Measurements from ENCODE around the gene ITGAE. TPM values are rescaled to one million over a fixed set of nuclear protein-coding genes. Genes with fewer than 3 reads are reported as not detected.

ITGAE gene
- total RNA-seq, 4 donors from 2014 or later: 16.1 to 29.5 (median 21.4) TPM

GRCh38 chr17:3817851-3818605, 17.0 kb upstream of the ITGAE start:
- peaks cover 49 to 100% (median 98%) of the 10 kb centered on the region in 4 donors for H3K36me3 ChIP-seq
- no peak for TF ChIP-seq POLR2A (IDR thresholded peaks at IDR 0.05; ENCODE audit: low read depth)
- TF ChIP-seq EP300 (IDR thresholded peaks at IDR 0.05): no peak
- H3K4me1 ChIP-seq: no peaks in the 10 kb centered on the region
- WGBS: 93% methylated on average over 12 of the region's 12 CpGs
- no peak overlapping the region for H3K4me3 ChIP-seq
- intact Hi-C loops (cut with DNase I): no loop called here
- no peaks in the 10 kb centered on the region for H3K27me3 ChIP-seq
- no peaks in the 10 kb centered on the region for H3K9me3 ChIP-seq
- no peak overlapping the region for H3K27ac ChIP-seq (replicated peaks in 1 of 4)
- no peak for DNase-seq (ENCODE audit: extremely low spot score)

GRCh38 chr17:3815925-3816324, 14.9 kb upstream of the ITGAE start:
- Histone ChIP-seq H3K4me3 (no peak overlapping the region), H3K9me3 (no peaks in the 10 kb centered on the region), H3K4me1 (no peaks in the 10 kb centered on the region), H3K36me3 (peaks cover 51 to 100% (median 97%) of the 10 kb centered on the region in 4 donors), H3K27ac (replicated peaks in 1 of 4) (no peak overlapping the region), H3K27me3 (no peaks in the 10 kb centered on the region)
- TF ChIP-seq EP300 (IDR thresholded peaks at IDR 0.05) (no peak), POLR2A (IDR thresholded peaks at IDR 0.05; ENCODE audit: low read depth) (no peak), CTCF (IDR thresholded peaks at IDR 0.05) (no peak), POLR2AphosphoS5 (IDR thresholded peaks at IDR 0.05) (no peak)
- no peak for DNase-seq (ENCODE audit: extremely low spot score)
- WGBS: 89% methylated on average over 7 of the region's 7 CpGs
- intact Hi-C loops (cut with DNase I): no loop called here

GRCh38 chr17:3815122-3815521, 14.1 kb upstream of the ITGAE start:
- intact Hi-C loops (cut with DNase I): no loop called here
- WGBS: 91% methylated on average over 6 of the region's 6 CpGs
- peaks cover 56 to 100% (median 97%) of the 10 kb centered on the region in 4 donors for H3K36me3 ChIP-seq

GRCh38 chr17:3814361-3814760, 13.4 kb upstream of the ITGAE start:
- no peaks in the 10 kb centered on the region for H3K27me3 ChIP-seq
- no peak overlapping the region for H3K27ac ChIP-seq (replicated peaks in 1 of 4)
- H3K4me3 ChIP-seq: no peak overlapping the region
- TF ChIP-seq POLR2AphosphoS5 (IDR thresholded peaks at IDR 0.05) (no peak), POLR2A (IDR thresholded peaks at IDR 0.05; ENCODE audit: low read depth) (no peak), EP300 (IDR thresholded peaks at IDR 0.05) (no peak), CTCF (IDR thresholded peaks at IDR 0.05) (no peak)
- no peak for DNase-seq (ENCODE audit: extremely low spot score)
- WGBS: 97% methylated on average over 13 of the region's 13 CpGs
- intact Hi-C loops (cut with DNase I): no loop called here
- no peaks in the 10 kb centered on the region for H3K9me3 ChIP-seq
- H3K36me3 ChIP-seq: peaks cover 51 to 100% (median 96%) of the 10 kb centered on the region in 4 donors
- no peaks in the 10 kb centered on the region for H3K4me1 ChIP-seq

More at GRCh38 chr17:3815122-3815521, 14.1 kb upstream of the ITGAE start:
- TF ChIP-seq POLR2A (IDR thresholded peaks at IDR 0.05; ENCODE audit: low read depth): no peak
- no peak for TF ChIP-seq POLR2AphosphoS5 (IDR thresholded peaks at IDR 0.05)
- TF ChIP-seq EP300 (IDR thresholded peaks at IDR 0.05): no peak
- TF ChIP-seq CTCF (IDR thresholded peaks at IDR 0.05): no peak
- no peak overlapping the region for H3K27ac ChIP-seq (replicated peaks in 1 of 4)
- no peaks in the 10 kb centered on the region for H3K9me3 ChIP-seq
- DNase-seq (ENCODE audit: extremely low spot score): no peak
- H3K27me3 ChIP-seq: no peaks in the 10 kb centered on the region
- H3K4me3 ChIP-seq: no peak overlapping the region
- H3K4me1 ChIP-seq: no peaks in the 10 kb centered on the region

- WGBS: 94% methylated on average over 8 of the region's 15 CpGs
- Histone ChIP-seq H3K27me3 (no peaks in the 10 kb centered on the region), H3K4me3 (no peak overlapping the region), H3K9me3 (no peaks in the 10 kb centered on the region), H3K36me3 (peaks cover 53 to 100% (median 93%) of the 10 kb centered on the region in 4 donors), H3K27ac (replicated peaks in 1 of 4) (no peak overlapping the region), H3K4me1 (no peaks in the 10 kb centered on the region)
- no peak for DNase-seq (ENCODE audit: extremely low spot score)
- TF ChIP-seq POLR2A (IDR thresholded peaks at IDR 0.05; ENCODE audit: low read depth): no peak
- TF ChIP-seq EP300 (IDR thresholded peaks at IDR 0.05): no peak
- no peak for TF ChIP-seq POLR2AphosphoS5 (IDR thresholded peaks at IDR 0.05)
- no peak for TF ChIP-seq CTCF (IDR thresholded peaks at IDR 0.05)
- intact Hi-C loops (cut with DNase I): no loop called here
Measured at GRCh38 chr17:3813171-3813570, 12.2 kb upstream of the ITGAE start.

All from esophagus muscularis mucosa (tissue), 4 donors.